Measurements from ENCODE around the gene PHACTR4.
"Not testable (repeated sequence)": the region's sequence is repeated elsewhere in the genome, so short reads cannot be mapped to it uniquely, and the experiment has no call there.

Gene PHACTR4

GRCh38 chr1:28378906-28379305, 9.4 kb downstream of the PHACTR4 start:
- H3K9me3 ChIP-seq (ENCODE audit: insufficient read depth, low read length), result no peaks in the 10 kb centered on the region
- H3K9ac ChIP-seq (ENCODE audit: low read length), result no peak overlapping the region
- no peaks in the 10 kb centered on the region for H3K36me3 ChIP-seq (replicated peaks; ENCODE audit: low read depth, low read length)
- no peak overlapping the region for H3K4me2 ChIP-seq (ENCODE audit: low read length)
- H3K79me2 ChIP-seq (ENCODE audit: low read length), result peaks cover 36% of the 10 kb centered on the region
- TF ChIP-seq CTCF (IDR thresholded peaks at IDR 0.05; ENCODE audit: low read depth, low read length) (no peak), EZH2phosphoT487 (IDR thresholded peaks at IDR 0.05; ENCODE audit: low read depth) (no peak)
- peaks cover 2% of the 10 kb centered on the region; the same call in 1 of the 2 replicates for H3K4me1 ChIP-seq (ENCODE audit: low read length)
- no peaks in the 10 kb centered on the region for H4K20me1 ChIP-seq (ENCODE audit: insufficient read depth, low read length)
- no peak overlapping the region for H2AFZ ChIP-seq (ENCODE audit: low read depth, low read length)
- H3K27me3 ChIP-seq (ENCODE audit: low read depth, low read length), result no peaks in the 10 kb centered on the region
- no peak overlapping the region for H3K4me3 ChIP-seq (ENCODE audit: low read length)
- H3K27ac ChIP-seq (ENCODE audit: low read length), result no peak overlapping the region

GRCh38 chr1:28380394-28380793, 10.9 kb downstream of the PHACTR4 start:
- H3K36me3 ChIP-seq (replicated peaks; ENCODE audit: low read depth, low read length), result no peaks in the 10 kb centered on the region
- no peaks in the 10 kb centered on the region for H3K27me3 ChIP-seq (ENCODE audit: low read depth, low read length)
- H3K79me2 ChIP-seq (ENCODE audit: low read length), result peaks cover 40% of the 10 kb centered on the region
- no peak overlapping the region for H3K4me3 ChIP-seq (ENCODE audit: low read length)
- H2AFZ ChIP-seq (ENCODE audit: low read depth, low read length), result no peak overlapping the region
- H3K9me3 ChIP-seq (ENCODE audit: insufficient read depth, low read length), result no peaks in the 10 kb centered on the region
- peaks cover 2% of the 10 kb centered on the region; the same call in 1 of the 2 replicates for H3K4me1 ChIP-seq (ENCODE audit: low read length)
- TF ChIP-seq CTCF (IDR thresholded peaks at IDR 0.05; ENCODE audit: low read depth, low read length), result no peak
- TF ChIP-seq EZH2phosphoT487 (IDR thresholded peaks at IDR 0.05; ENCODE audit: low read depth), result no peak
- H3K4me2 ChIP-seq (ENCODE audit: low read length), result no peak overlapping the region
- H3K9ac ChIP-seq (ENCODE audit: low read length), result no peak overlapping the region
- no peaks in the 10 kb centered on the region for H4K20me1 ChIP-seq (ENCODE audit: insufficient read depth, low read length)
- H3K27ac ChIP-seq (ENCODE audit: low read length), result no peak overlapping the region

DNA sequence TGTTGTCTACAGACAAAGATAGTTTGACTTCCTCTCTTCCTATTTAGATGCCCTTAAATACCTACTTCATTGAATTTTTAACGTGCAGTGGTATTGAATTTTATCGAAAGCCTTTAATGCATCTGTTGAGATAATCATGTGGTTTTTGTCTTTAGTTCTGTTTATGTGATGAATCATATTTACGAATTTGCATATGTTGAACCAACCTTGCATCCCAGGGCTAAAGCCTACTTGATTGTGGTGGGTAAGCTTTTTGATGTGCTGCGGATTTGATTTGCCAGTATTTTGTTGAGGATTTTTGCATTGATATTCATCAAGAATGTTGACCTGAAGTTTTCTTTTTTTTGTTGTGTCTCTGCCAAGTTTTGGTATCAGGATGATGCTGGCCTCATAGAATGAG, 14.2 kb downstream of the PHACTR4 start:
- H3K27me3 ChIP-seq (ENCODE audit: low read depth, low read length); H2AFZ ChIP-seq (ENCODE audit: low read depth, low read length); H3K9ac ChIP-seq (ENCODE audit: low read length); H3K4me3 ChIP-seq (ENCODE audit: low read length); H3K4me1 ChIP-seq (ENCODE audit: low read length); H4K20me1 ChIP-seq (ENCODE audit: insufficient read depth, low read length); H3K36me3 ChIP-seq (replicated peaks; ENCODE audit: low read depth, low read length); H3K27ac ChIP-seq (ENCODE audit: low read length); H3K4me2 ChIP-seq (ENCODE audit: low read length); H3K9me3 ChIP-seq (ENCODE audit: insufficient read depth, low read length): not testable (repeated sequence)
- H3K79me2 ChIP-seq (ENCODE audit: low read length), result peaks cover 58% of the 10 kb centered on the region

DNA sequence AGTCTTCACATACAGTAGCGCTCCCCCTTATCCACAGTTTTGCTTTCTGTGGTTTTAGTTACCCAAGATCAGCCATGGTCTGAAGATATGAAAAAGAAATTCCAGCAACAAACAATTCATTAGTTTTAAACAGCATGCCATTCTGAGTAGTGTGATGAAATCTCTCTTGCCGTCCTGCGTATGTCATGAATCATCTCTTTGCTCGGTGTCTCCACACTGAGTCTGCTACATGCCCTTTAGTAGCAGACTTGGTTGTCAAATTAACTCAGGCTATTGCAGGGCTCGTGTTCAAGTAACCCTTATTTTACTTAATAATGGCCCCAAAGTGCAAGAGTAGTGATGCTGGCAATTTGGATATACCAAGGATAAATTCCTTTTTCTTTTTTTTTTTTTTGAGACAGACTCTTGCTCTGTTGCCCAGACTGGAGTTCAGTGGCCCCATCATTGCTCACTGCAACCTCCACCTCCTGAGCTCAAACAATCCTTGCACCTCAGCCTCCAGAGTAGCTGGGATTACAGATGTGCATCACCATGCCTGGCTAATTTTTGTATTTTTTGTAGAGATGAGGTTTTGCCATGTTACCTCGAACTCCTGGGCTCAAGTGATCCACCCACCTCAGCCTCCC, 22.6 kb downstream of the PHACTR4 start:
- Histone ChIP-seq H3K9me3 (ENCODE audit: insufficient read depth, low read length) (no peaks in the 10 kb centered on the region), H3K4me2 (ENCODE audit: low read length) (no peak overlapping the region), H3K9ac (ENCODE audit: low read length) (no peak overlapping the region), H3K4me1 (ENCODE audit: low read length) (no peaks in the 10 kb centered on the region), H4K20me1 (ENCODE audit: insufficient read depth, low read length) (no peaks in the 10 kb centered on the region), H3K27me3 (ENCODE audit: low read depth, low read length) (no peaks in the 10 kb centered on the region), H2AFZ (ENCODE audit: low read depth, low read length) (no peak overlapping the region), H3K79me2 (ENCODE audit: low read length) (peaks cover 8% of the 10 kb centered on the region; the same call in 1 of the 2 replicates), H3K36me3 (replicated peaks; ENCODE audit: low read depth, low read length) (no peaks in the 10 kb centered on the region), H3K27ac (ENCODE audit: low read length) (no peak overlapping the region), H3K4me3 (ENCODE audit: low read length) (no peak overlapping the region)
- no peak for TF ChIP-seq CTCF (IDR thresholded peaks at IDR 0.05; ENCODE audit: low read depth, low read length)
- TF ChIP-seq EZH2phosphoT487 (IDR thresholded peaks at IDR 0.05; ENCODE audit: low read depth), result no peak

All from OCI-LY3 (cell line).